K562 (cell line): ENCODE measurements around the gene RBM17. TPM values are rescaled to one million over a fixed set of nuclear protein-coding genes. Genes with fewer than 3 reads are reported as not detected.

Experiments
- CREB1 ChIP-seq, 2 experiments: sonication (generic) in 1 of 2; formaldehyde crosslinking in 1 of 2; IDR thresholded peaks; 2 replicates each; pipeline versions ENCODE4 v1.6.1 to v1.8.0; 2012 to 2022; ENCODE audit warnings: inconsistent platforms in 1 of 2, mild to moderate bottlenecking in 1 of 2, missing genetic modification reagents in 1 of 2, moderate library complexity in 1 of 2
- EP400 ChIP-seq: fragments of 450-650 bp; IDR thresholded peaks from 2 replicates; pipeline ENCODE4 v1.6.1; 2017; ENCODE audit warnings: antibody characterized with exemption, mild to moderate bottlenecking, moderate library complexity
- ESRRA ChIP-seq: fragments of 450-650 bp; IDR thresholded peaks from 2 replicates; pipeline ENCODE4 v1.6.1; 2014; ENCODE audit warnings: low read depth, mild to moderate bottlenecking, moderate library complexity, borderline replicate concordance
- GTF3C2 ChIP-seq: IDR thresholded peaks from 3 replicates; pipeline ENCODE4 v1.6.1; 2011; ENCODE audit warnings: borderline replicate concordance, mild to moderate bottlenecking, moderate library complexity; ENCODE audit not compliant: insufficient read length; ENCODE audit errors: extremely low read depth
- ILK ChIP-seq: fragments of 450-650 bp; IDR thresholded peaks from 2 replicates; pipeline ENCODE4 v1.6.1; 2016; ENCODE audit warnings: missing genetic modification characterization, low read depth, mild to moderate bottlenecking, missing compliant biosample characterization, moderate library complexity, borderline replicate concordance
- MCM2 ChIP-seq: fragments of 450-650 bp; IDR thresholded peaks from 2 replicates; pipeline ENCODE4 v1.6.1; 2017; ENCODE audit warnings: low read depth, mild to moderate bottlenecking
- MCM7 ChIP-seq, 2 experiments: fragments of 450-650 bp; IDR thresholded peaks; 2 replicates each; pipeline ENCODE4 v1.6.1; 2016 to 2018
- MECOM ChIP-seq: fragments of 250-450 bp; sonication (Bioruptor Pico); IDR thresholded peaks from 2 replicates; pipeline ENCODE4 v1.8.0; 2022; ENCODE audit warnings: inconsistent platforms
- NFE2L1 ChIP-seq: fragments of 450-650 bp; IDR thresholded peaks from 2 replicates; pipeline ENCODE4 v1.6.1; 2016; ENCODE audit warnings: missing genetic modification characterization, low read depth, mild to moderate bottlenecking, missing compliant biosample characterization, moderate library complexity, borderline replicate concordance
- SAFB2 ChIP-seq: fragments of 200-400 bp; formaldehyde crosslinking; IDR thresholded peaks from 2 replicates; pipeline ENCODE4 v1.6.1; 2018; ENCODE audit warnings: borderline replicate concordance, low read length, low read depth, moderate library complexity; ENCODE audit not compliant: severe bottlenecking
- SAP30 ChIP-seq: fragments of 200-600 bp; sonication (generic); IDR thresholded peaks from 2 replicates; pipeline ENCODE4 v1.6.1; 2012; ENCODE audit warnings: borderline replicate concordance, low read depth, mild to moderate bottlenecking, moderate library complexity, low read length, control low read depth, inconsistent platforms; ENCODE audit not compliant: insufficient read depth, poor library complexity, severe bottlenecking
- TAF15 ChIP-seq: fragments of 200-400 bp; formaldehyde crosslinking; IDR thresholded peaks from 2 replicates; pipeline ENCODE4 v1.6.1; 2017; ENCODE audit warnings: mild to moderate bottlenecking, low read depth, low read length, moderate library complexity
- TOE1 ChIP-seq, 2 experiments: fragments of 450-650 bp in 1 of 2; sonication (generic) in 1 of 2; formaldehyde crosslinking in 1 of 2; IDR thresholded peaks; 2 replicates each; pipeline versions ENCODE4 v1.7.1 to v1.8.0; 2016 to 2022; ENCODE audit warnings: borderline replicate concordance in 2 of 2, mild to moderate bottlenecking in 2 of 2, antibody characterized with exemption in 1 of 2, inconsistent platforms in 1 of 2, low read depth in 1 of 2, missing genetic modification reagents in 1 of 2, moderate library complexity in 1 of 2
- ZBTB1 ChIP-seq: sonication (generic); formaldehyde crosslinking; IDR thresholded peaks from 2 replicates; pipeline ENCODE4 v1.8.1; 2023; ENCODE audit warnings: missing genetic modification reagents, low read depth, mild to moderate bottlenecking, borderline replicate concordance
- ZNF280B ChIP-seq: fragments of 250-450 bp; sonication (Bioruptor Pico); IDR thresholded peaks from 2 replicates; pipeline ENCODE4 v1.5.1; 2021; ENCODE audit warnings: mild to moderate bottlenecking
- ZNF639 ChIP-seq, 2 experiments: fragments of 200-800 bp in 1 of 2; sonication (Bioruptor generic) in 1 of 2; sonication (generic) in 1 of 2; formaldehyde crosslinking in 1 of 2; IDR thresholded peaks in 1 of 2; conservative IDR thresholded peaks in 1 of 2; 2 replicates each; pipeline versions ENCODE4 v1.5.0 to v1.6.1; 2016 to 2020; ENCODE audit warnings: missing compliant biosample characterization in 1 of 2, missing genetic modification characterization in 1 of 2, missing genetic modification reagents in 1 of 2
- ZNF740 ChIP-seq, 3 experiments: fragments of 200-800 bp in 1 of 3; sonication (Bioruptor generic) in 1 of 3; sonication (generic) in 1 of 3; formaldehyde crosslinking in 1 of 3; IDR thresholded peaks; 2 replicates each; pipeline versions ENCODE4 v1.6.1 to v1.8.0; 2016 to 2022; ENCODE audit warnings: mild to moderate bottlenecking in 2 of 3, missing compliant biosample characterization in 2 of 3, missing genetic modification characterization in 2 of 3, missing genetic modification reagents in 1 of 3
- polyA plus RNA-seq, 8 experiments: library from polyadenylated mRNA; depleted of rRNA in 4 of 8; stranded (reverse) in 5 of 8; unstranded in 3 of 8; fragments of >200 nt; fragmentation: Nextera tagmentation in 2 of 8; fragmentation: Illumina TruSeq in 1 of 8; extraction: Ambion mirVana in 2 of 8; extraction: Trizol in 1 of 8; gene quantifications; 2 replicates each; pipeline versions ENCODE4 v1.2.1 to v1.2.3, GENCODE V29; 2011 to 2014; ENCODE audit warnings: inconsistent platforms in 1 of 8, missing spikeins in 1 of 8
- total RNA-seq, 7 experiments: library from RNA; depleted of rRNA in 6 of 7; stranded (reverse); fragments of >200 nt in 6 of 7; fragmentation: Illumina TruSeq in 2 of 7; extraction: Trizol in 2 of 7; gene quantifications; 2 replicates each; pipeline versions ENCODE4 v1.2.1 to v1.2.3, GENCODE V29; 2011 to 2021; ENCODE audit warnings: low replicate concordance in 1 of 7

Gene RBM17
- total and polyA plus RNA-seq, 9 of the 15 experiments (the other 6 are each of a cell fraction or from before 2014, with no cell fraction given), result 23.6 to 217 (median 124) TPM

GRCh38 chr10:6088721-6089333, at the start of gene RBM17 (continued):
- TF ChIP-seq ZNF280B (no peak), MCM7 (IDR thresholded peaks at IDR 0.05) (no peak), MECOM (no peak), ESRRA (peak; percentile 34), NFE2L1 (tag) (no peak), ZNF639 (CRISPR knock-in tag; conservative IDR thresholded peaks at IDR 0.05 in 1 of 2, IDR thresholded peaks at IDR 0.05 in 1 of 2) (peak; percentile 22 to 63; a peak in 1 of 4 replicates), ZBTB1 (no peak), TOE1 (IDR thresholded peaks at IDR 0.05; ENCODE audit: borderline replicate concordance) (peak; percentile 30; the same call in 1 of the 2 replicates), TOE1 (CRISPR knock-in tag; IDR thresholded peaks at IDR 0.05; ENCODE audit: borderline replicate concordance, low read depth) (no peak), ILK (tag) (no peak), EP400 (peak; percentile 48; the same call in 1 of the 2 replicates), TAF15 (no peak), ZNF740 (CRISPR knock-in tag; IDR thresholded peaks at IDR 0.05) (no peak), ZNF740 (tag; IDR thresholded peaks at IDR 0.05) (no peak), SAP30 (no peak), SAFB2 (no peak), CREB1 (IDR thresholded peaks at IDR 0.05) (no peak), CREB1 (CRISPR knock-in tag; IDR thresholded peaks at IDR 0.05) (peak; percentile 61; the same call in 1 of the 2 replicates), MCM2 (no peak), GTF3C2 (peak; percentile 98)
